HAP-1 (cell line): Measurements from ENCODE around the gene QKI.

Source experiments
- DNase-seq, 2 experiments: peaks; one replicate each; pipeline ENCODE4 v3.0.0-alpha.2; 2016 to 2020; ENCODE audit warnings: low spot score in 2 of 2
- H3K27me3 ChIP-seq: fragments of 250-450 bp; sonication (Bioruptor Pico); 2 replicates; pipeline ENCODE4 v1.5.1; 2020; ENCODE audit warnings: low read depth, mild to moderate bottlenecking, moderate library complexity
- H3K36me3 ChIP-seq: fragments of 250-450 bp; sonication (Bioruptor Pico); replicated peaks from 2 replicates; pipeline ENCODE4 v1.5.1; 2020; ENCODE audit warnings: mild to moderate bottlenecking
- H3K4me1 ChIP-seq: fragments of 250-450 bp; sonication (Bioruptor Pico); 2 replicates; pipeline ENCODE4 v1.5.1; 2020; ENCODE audit warnings: mild to moderate bottlenecking
- H3K4me3 ChIP-seq: fragments of 250-450 bp; sonication (Bioruptor Pico); 2 replicates; pipeline ENCODE4 v1.5.1; 2020; ENCODE audit warnings: mild to moderate bottlenecking, moderate library complexity
- H3K9me3 ChIP-seq: fragments of 250-450 bp; sonication (Bioruptor Pico); 2 replicates; pipeline ENCODE4 v1.5.1; 2020; ENCODE audit warnings: mild to moderate bottlenecking, moderate library complexity
- in situ Hi-C: fragments of 300-500 bp; cut with MboI; formaldehyde crosslinking; loops from 3 replicates; pipeline ENCODE4 v1.14.3; 2020; ENCODE audit warnings: low sequenced_read_pairs, inconsistent platforms, mixed read lengths

The QKI gene

DNA sequence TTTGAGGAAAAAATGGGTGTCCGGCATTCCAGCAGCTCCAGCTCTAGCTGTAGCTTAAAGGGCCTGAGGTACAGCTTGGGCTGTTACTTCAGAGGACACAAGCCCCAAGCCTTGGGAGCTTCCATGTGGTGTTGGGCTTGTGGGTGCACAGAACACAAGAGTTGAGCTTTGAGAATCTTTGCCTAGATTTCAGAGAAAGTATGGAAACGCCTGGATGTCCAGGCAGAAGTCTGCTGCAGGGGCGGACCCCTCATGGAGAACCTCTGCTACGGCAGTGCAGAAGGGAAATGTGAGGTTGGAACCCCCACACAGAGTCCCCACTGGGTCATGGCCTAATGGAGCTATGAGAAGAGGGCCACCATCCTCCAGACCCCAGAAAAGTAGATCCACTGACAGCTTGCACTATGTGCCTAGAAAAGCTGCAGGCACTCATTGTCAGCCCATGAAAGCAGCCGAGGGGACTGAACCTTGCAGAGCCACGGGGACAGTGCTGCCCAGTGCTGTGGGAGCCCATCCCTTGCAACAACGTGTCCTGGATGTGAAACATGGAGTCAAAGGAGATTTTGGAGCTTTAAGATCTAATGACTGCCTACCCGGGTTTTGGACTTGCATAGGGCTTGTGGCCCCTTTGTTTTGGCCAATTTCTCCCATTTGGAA is 90.6 kb downstream of the QKI start:
- 0 out of 2 replicates have a peak, but pooled peaks cover 3% of the 10 kb centered on the region for H3K36me3 ChIP-seq

DNA sequence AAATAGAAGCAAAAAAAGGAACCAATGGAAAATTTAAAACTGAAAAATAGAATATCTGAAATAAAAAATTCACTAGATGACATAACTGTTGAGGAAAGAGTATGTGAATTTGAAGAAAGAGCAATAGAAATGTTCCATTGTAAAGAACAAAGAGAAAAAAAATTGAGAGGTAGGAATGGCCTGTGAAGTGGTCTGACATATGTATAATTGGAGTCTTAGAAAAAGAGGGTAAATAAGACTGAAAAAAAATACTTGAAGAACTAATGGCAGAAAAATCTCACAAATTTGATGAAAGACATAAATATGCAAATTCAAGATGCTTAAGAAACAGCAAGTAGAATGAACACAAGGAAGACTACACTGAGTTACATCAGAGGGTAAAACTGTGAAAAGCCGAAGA is 93.4 kb downstream of the QKI start:
- Histone ChIP-seq H3K4me3 (no peak overlapping the region), H3K4me1 (no peaks in the 10 kb centered on the region), H3K9me3 (peaks cover 30% of the 10 kb centered on the region), H3K27me3 (no peaks in the 10 kb centered on the region), H3K36me3 (0 out of 2 replicates have a peak, but pooled peaks cover 3% of the 10 kb centered on the region)
- in situ Hi-C loops, result no loop called here
- DNase-seq, result no peak

More for the DNA sequence above, 90.6 kb downstream of the QKI start:
- Histone ChIP-seq H3K9me3 (peaks cover 30% of the 10 kb centered on the region), H3K4me1 (peaks cover 2% of the 10 kb centered on the region; the same call in 1 of the 2 replicates), H3K4me3 (no peak overlapping the region), H3K27me3 (no peaks in the 10 kb centered on the region)
- DNase-seq, result no peak
- in situ Hi-C loops, result no loop called here

DNA sequence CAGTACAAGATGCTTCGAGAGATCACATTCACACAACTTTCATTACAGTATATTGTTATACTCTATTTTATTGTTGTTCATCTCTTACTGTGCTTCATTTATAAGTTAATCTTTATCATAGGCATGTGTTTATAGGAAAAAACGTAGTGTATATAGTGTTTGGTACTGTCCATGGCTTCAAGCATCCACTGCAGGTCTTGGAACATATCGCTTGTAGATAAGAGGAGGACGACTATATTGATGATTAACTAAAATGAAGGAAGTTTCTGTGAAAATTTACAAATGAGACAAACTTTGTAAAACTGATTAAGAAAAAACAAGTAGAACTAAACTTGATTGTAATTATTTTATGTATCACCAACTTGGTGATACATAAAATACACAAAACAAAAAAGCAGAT is 98.5 kb downstream of the QKI start:
- no peaks in the 10 kb centered on the region for H3K27me3 ChIP-seq
- H3K9me3 ChIP-seq, result peaks cover 1% of the 10 kb centered on the region; the same call in 1 of the 2 replicates
- in situ Hi-C loops, result no loop called here
- H3K4me3 ChIP-seq, result no peak overlapping the region
- no peak for DNase-seq
- no peaks in the 10 kb centered on the region for H3K36me3 ChIP-seq
- H3K4me1 ChIP-seq, result no peaks in the 10 kb centered on the region

DNA sequence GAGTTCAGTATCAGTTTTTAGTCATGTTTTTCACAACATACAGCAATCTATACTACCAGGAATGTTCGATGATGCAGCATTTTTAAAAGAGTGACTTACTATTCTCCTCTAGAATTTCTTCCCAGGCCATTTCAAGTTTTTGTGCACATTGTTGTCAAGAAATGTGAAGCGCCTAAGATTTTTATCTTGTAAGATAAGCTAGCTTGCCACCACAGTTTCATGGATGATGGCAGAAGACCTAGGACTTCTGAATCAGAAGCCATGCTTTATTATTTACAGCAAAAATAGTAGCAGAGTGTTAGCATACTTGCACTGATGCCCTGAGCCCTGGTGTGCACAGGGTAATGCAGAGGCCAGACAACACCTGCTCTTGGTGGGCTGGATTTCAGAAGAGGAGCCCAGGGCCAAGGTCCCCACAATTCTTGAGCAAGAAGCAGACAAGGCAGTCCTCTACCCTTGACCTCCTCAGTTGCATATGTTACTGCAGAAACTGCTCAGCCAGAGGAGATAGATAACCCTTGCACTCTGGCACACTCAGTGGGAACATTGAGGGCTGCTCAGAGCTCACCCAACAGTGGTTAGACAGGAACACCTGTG is 99.2 kb downstream of the QKI start:
- H3K9me3 ChIP-seq, result no peaks in the 10 kb centered on the region
- no peaks in the 10 kb centered on the region for H3K36me3 ChIP-seq
- H3K27me3 ChIP-seq, result no peaks in the 10 kb centered on the region
- no peaks in the 10 kb centered on the region for H3K4me1 ChIP-seq
- no peak overlapping the region for H3K4me3 ChIP-seq
- DNase-seq, result no peak
- in situ Hi-C loops, result no loop called here

DNA sequence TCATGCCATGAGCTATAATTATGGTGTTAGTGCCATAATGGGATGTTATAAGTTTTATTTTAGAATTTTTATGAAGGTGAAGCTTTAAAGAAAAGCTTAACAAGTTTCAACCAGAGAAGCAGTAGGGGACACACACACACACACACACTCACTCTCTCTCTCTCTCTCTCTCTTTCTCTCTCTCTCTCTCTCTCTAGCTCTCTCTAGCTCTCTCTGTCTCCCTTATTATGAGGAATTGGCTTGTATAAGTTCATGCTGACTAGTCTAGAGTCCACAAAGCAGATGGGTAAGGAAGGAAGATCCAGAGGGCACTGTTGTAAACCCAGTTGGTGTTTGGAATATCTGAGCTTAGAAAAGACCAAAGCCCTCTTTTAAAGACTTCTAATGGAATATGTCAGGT is 102.4 kb downstream of the QKI start:
- in situ Hi-C loops, result no loop called here
- Histone ChIP-seq H3K9me3 (no peaks in the 10 kb centered on the region), H3K36me3 (no peaks in the 10 kb centered on the region), H3K4me1 (no peaks in the 10 kb centered on the region), H3K4me3 (no peak overlapping the region), H3K27me3 (no peaks in the 10 kb centered on the region)
- DNase-seq, result no peak

DNA sequence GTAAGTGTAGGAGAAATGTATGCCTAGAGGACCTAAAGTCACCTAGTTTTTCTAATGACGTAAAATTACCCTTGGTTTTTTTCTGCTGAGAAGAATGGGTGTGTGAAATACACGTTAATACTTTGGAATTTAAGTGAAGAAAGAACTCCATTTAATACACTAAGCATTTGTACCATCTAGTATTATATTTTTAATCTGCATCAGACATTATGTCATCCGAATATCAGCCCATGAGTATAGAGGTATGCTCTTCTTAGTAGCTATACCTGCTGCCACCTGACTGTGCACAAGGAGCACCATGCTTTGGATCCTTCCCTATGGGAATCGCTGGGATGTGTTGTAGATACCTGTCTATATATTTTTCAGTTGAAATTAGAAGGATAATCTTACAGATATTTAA is 106.4 kb downstream of the QKI start:
- H3K27me3 ChIP-seq, result no peaks in the 10 kb centered on the region
- H3K4me1 ChIP-seq, result no peaks in the 10 kb centered on the region
- no peaks in the 10 kb centered on the region for H3K9me3 ChIP-seq
- H3K36me3 ChIP-seq, result no peaks in the 10 kb centered on the region
- in situ Hi-C loops, result no loop called here
- DNase-seq, result no peak
- H3K4me3 ChIP-seq, result no peak overlapping the region

DNA sequence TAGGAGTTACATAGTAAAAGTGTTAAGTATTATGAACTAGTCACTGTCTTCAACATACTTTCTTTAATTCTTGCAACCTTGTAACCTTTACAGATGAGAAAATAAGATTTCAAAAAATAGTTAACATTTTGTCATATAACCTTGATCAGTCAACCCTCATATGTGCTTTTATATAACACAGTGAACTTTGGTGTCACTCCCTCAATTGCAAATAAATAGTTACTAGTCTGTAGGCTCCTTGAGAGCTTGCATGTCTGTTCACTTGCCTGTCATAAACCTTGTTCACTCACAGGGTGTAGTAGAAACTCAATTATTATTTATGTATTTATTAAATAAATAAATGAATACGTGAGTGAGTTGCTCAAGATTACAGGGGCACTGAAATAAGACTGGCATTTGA is 107.5 kb downstream of the QKI start:
- H3K27me3 ChIP-seq, result no peaks in the 10 kb centered on the region
- DNase-seq, result no peak
- no peaks in the 10 kb centered on the region for H3K36me3 ChIP-seq
- no peak overlapping the region for H3K4me3 ChIP-seq
- in situ Hi-C loops, result no loop called here
- peaks cover 2% of the 10 kb centered on the region for H3K4me1 ChIP-seq
- no peaks in the 10 kb centered on the region for H3K9me3 ChIP-seq

DNA sequence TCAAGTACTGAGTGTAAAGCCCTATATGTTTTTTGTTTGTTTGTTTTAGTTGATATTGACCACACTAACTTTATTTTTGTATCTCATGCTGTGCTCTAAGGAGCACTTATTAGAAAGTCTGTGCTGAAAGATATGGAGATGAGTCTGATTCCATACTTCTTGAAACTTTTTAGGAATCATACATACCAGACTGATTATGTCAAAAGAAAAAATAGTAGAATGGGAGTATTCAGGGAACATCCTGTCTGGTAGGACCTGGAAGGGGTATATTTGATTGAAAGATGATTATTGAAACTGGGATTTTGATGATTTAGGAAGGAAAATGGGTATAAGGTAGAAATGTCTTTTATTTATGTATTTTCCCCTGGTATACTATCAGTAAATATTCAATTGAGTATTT is 111.4 kb downstream of the QKI start:
- Histone ChIP-seq H3K4me1 (peaks cover 10% of the 10 kb centered on the region), H3K9me3 (no peaks in the 10 kb centered on the region), H3K4me3 (no peak overlapping the region), H3K27me3 (no peaks in the 10 kb centered on the region), H3K36me3 (no peaks in the 10 kb centered on the region)
- no peak for DNase-seq
- in situ Hi-C loops, result no loop called here

DNA sequence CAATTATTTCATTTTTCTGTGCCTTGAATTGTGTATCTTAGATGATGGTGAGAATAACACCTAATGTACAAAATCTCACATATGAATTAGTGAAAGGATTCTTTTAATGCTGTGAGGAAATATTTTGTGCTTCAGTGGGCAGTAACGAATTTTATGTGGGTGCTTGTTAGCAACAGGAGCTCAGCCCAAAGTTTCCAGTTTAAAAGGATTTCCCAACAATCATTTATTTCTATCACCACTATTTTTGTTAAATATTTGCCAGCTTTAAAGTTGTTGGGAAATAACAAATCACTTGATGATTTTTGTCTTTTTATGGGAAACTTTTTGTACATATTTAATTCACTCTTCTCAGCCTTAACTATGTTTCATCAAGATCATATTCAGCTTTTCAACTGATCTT is 111.8 kb downstream of the QKI start:
- Histone ChIP-seq H3K36me3 (no peaks in the 10 kb centered on the region), H3K4me1 (peaks cover 10% of the 10 kb centered on the region), H3K27me3 (no peaks in the 10 kb centered on the region), H3K9me3 (no peaks in the 10 kb centered on the region), H3K4me3 (no peak overlapping the region)
- in situ Hi-C loops, result no loop called here
- no peak for DNase-seq

DNA sequence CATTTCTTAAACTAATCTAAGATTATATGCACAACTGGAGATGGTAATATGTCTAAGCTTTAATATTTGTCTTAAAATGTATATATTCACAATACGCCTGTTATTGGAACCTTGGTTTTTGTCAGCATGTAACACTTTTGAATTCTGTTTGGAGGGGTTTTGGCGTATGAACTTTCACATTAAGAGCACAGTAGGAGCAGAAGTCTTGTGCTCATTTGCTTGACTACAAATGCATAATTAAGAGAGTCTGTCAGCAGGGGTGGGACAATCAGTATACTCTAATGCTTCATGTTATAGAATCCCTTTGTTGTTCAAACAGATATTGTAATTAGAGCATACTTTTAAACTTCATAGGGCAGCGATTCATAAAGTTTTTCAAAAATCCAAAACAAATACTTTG is 112.8 kb downstream of the QKI start:
- Histone ChIP-seq H3K36me3 (no peaks in the 10 kb centered on the region), H3K9me3 (no peaks in the 10 kb centered on the region), H3K4me1 (peaks cover 10% of the 10 kb centered on the region), H3K4me3 (no peak overlapping the region), H3K27me3 (no peaks in the 10 kb centered on the region)
- DNase-seq, result no peak
- in situ Hi-C loops, result no loop called here

DNA sequence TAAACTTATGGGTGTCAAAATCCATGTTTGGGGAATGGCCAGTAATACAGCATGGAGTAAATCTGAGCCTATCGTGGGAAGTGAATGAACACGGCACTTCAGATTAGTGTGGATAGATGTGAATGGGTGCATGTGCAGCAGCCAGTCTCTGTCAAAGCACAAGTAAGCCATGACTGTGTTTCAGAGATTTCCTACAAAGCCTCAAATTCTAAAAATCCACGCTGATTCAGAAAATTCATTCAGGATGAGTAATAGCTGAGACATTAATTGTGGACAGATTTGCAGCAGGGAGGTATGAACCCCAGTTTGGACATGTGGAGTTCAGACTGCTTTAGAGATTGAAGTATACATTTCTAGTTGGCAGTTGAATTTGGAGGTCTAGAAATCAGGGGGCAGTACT is 115.1 kb downstream of the QKI start:
- no peaks in the 10 kb centered on the region for H3K9me3 ChIP-seq
- no peaks in the 10 kb centered on the region for H3K27me3 ChIP-seq
- H3K36me3 ChIP-seq, result no peaks in the 10 kb centered on the region
- H3K4me1 ChIP-seq, result peaks cover 12% of the 10 kb centered on the region
- no peak overlapping the region for H3K4me3 ChIP-seq
- in situ Hi-C loops, result no loop called here
- DNase-seq, result no peak

DNA sequence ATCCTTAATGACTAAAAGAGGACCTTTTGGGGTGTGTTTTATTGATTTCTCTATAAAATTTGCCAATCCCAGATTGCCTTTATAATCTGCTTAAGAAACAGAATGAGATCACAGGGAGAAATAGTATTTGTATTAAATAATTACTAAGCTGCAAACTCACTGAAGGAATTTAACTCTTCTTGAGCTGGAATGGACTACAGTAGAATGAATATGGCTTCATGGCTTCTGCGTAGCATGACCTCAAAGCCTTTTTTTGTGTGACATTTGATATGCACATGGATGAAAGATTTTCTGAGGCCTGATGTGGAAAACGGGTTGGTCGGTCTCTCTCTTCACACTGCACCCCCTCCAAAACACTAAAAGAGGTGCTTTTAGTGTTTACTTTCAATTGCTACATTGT is 115.9 kb downstream of the QKI start:
- Histone ChIP-seq H3K27me3 (no peaks in the 10 kb centered on the region), H3K9me3 (no peaks in the 10 kb centered on the region), H3K4me3 (no peak overlapping the region), H3K36me3 (no peaks in the 10 kb centered on the region), H3K4me1 (peaks cover 12% of the 10 kb centered on the region)
- DNase-seq, result no peak
- in situ Hi-C loops, result no loop called here

DNA sequence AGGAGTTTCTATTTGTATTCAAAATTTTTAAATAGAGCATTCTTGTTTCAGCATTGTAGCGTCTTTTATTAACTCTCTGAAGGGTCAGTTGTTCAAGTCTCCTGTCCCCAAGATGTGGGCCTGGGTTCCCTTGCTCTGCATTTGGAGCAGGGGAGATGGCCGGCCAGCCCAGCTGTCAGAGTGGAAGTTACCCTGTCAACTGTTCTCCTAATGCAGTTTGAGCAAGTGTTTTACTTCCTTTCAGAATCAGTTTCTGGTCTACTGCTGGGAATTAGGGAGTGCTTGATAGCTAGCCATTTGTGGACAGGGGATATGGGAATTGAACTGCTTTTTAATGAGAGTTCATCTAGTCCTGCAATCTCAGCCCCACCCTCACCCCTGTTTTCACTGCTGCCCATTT is 116.6 kb downstream of the QKI start:
- no peak overlapping the region for H3K4me3 ChIP-seq
- no peak for DNase-seq

DNA sequence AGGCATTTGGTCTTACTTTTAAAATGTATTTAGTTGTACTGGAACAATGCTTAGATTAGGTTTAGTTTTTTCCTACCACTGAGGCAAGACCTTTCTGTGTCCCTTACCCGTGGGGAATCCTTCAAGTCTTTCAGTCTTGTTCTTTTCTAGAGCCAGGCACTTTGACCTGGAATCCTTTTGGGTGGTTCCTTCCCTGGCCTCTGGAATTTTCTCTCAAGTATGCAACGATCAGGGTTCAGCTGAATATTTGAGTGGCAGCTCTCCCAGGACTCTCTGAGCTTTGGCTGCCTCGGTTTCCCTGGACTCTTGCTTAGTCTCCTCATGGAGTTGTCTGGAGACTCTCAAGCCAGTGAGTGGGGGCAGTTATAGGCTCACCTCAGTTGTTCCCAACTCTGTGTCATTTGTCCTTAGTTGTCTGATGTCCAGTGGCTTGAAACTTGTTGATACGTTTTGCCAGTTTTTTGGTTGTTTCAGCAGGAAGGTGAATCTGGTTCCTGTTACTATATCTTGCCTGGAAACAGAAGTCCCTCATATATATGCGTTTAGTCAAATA is 118.1 kb downstream of the QKI start:
- in situ Hi-C loops, result no loop called here
- H3K36me3 ChIP-seq, result no peaks in the 10 kb centered on the region; the same call in 1 of the 2 replicates
- no peak overlapping the region for H3K4me3 ChIP-seq
- no peak for DNase-seq
- no peaks in the 10 kb centered on the region for H3K27me3 ChIP-seq
- H3K9me3 ChIP-seq, result no peaks in the 10 kb centered on the region
- peaks cover 9% of the 10 kb centered on the region for H3K4me1 ChIP-seq

More for the DNA sequence above, 116.6 kb downstream of the QKI start:
- in situ Hi-C loops, result no loop called here
- Histone ChIP-seq H3K27me3 (no peaks in the 10 kb centered on the region), H3K9me3 (no peaks in the 10 kb centered on the region), H3K36me3 (no peaks in the 10 kb centered on the region), H3K4me1 (peaks cover 12% of the 10 kb centered on the region)
